HG03460 (cell line): ENCODE measurements around the gene CXorf51B.
"Not testable (repeated sequence)": the region's sequence is repeated elsewhere in the genome, so short reads cannot be mapped to it uniquely, and the experiment has no call there.

Source experiments
- ATAC-seq: cut with Tn5 transposase; IDR thresholded peaks from one replicate; pipeline ENCODE4 v1.9.1; 2021; ENCODE audit not compliant: unreplicated experiment

Gene CXorf51B

GRCh38 chrX:146809471-146809870 lies at the start of gene CXorf51B:
Gene CXorf51B, plus strand, starts transcription at chrX:146809771. Its CDS starts 21 bp downstream, at chrX:146809792.
- not testable (repeated sequence) for ATAC-seq

- ATAC-seq = not testable (repeated sequence)
Observed at GRCh38 chrX:146814644-146815043, 5.1 kb downstream of the CXorf51B start, which contains the start of gene CXorf51A. Gene CXorf51A, minus strand, starts transcription at chrX:146814744. Its CDS starts 21 bp downstream, at chrX:146814723.

- no peak for ATAC-seq
Observed at GRCh38 chrX:146831994-146832393, 22.4 kb downstream of the CXorf51B start.

GRCh38 chrX:146854281-146854680 lies 44.7 kb downstream of the CXorf51B start:
- ATAC-seq = no peak
